Kidney epithelial cell (primary cell): ENCODE measurements around the gene OR6C65. TPM values are rescaled to one million over a fixed set of nuclear protein-coding genes. Genes with fewer than 3 reads are reported as not detected.
"Not testable (repeated sequence)": the region's sequence is repeated elsewhere in the genome, so short reads cannot be mapped to it uniquely, and the experiment has no call there.

ENCODE experiments used
- DNase-seq: peaks from one replicate; pipeline ENCODE4 v3.0.0-alpha.2; 2010; ENCODE audit warnings: low read depth
- H3K27me3 ChIP-seq: 2 replicates; pipeline ENCODE4 v1.6.0; 2011; ENCODE audit warnings: low read length; ENCODE audit not compliant: control insufficient read depth, insufficient read depth
- H3K36me3 ChIP-seq: 2 replicates; pipeline ENCODE4 v1.5.1; 2011; ENCODE audit warnings: low read length; ENCODE audit not compliant: control insufficient read depth, insufficient read depth
- H3K4me3 ChIP-seq: 2 replicates; pipeline ENCODE4 v1.5.1; 2011; ENCODE audit warnings: low read depth, mild to moderate bottlenecking, control low read depth, low read length
- CTCF ChIP-seq: IDR thresholded peaks from 2 replicates; pipeline ENCODE4 v1.5.1; 2011; ENCODE audit warnings: mild to moderate bottlenecking, moderate library complexity, low read length, control low read depth, inconsistent platforms; ENCODE audit not compliant: insufficient read depth, poor library complexity, severe bottlenecking
- total RNA-seq: library from RNA; depleted of rRNA; stranded (reverse); fragments of >200 nt; gene quantifications from 2 replicates; pipeline ENCODE4 v1.2.3, GENCODE V29; 2015

OR6C65 gene
- total RNA-seq: not detected in 2 replicates

GRCh38 chr12:55400229-55400628, at the start of gene OR6C65:
TSS of gene OR6C65 (plus strand) at chr12:55400529. CDS start at chr12:55400529, 0 bp downstream.
- no peak within 1 kb of the TSS for H3K4me3 ChIP-seq
- no peaks in the 10 kb centered on the region for H3K36me3 ChIP-seq
- DNase-seq: no peak
- H3K27me3 ChIP-seq: no peaks in the 10 kb centered on the region
- no peak for TF ChIP-seq CTCF

GRCh38 chr12:55355338-55355737, 45.0 kb upstream of the OR6C65 start:
- not testable (repeated sequence) for H3K4me3 ChIP-seq, DNase-seq, H3K27me3 ChIP-seq, H3K36me3 ChIP-seq

- H3K4me3 ChIP-seq: no peak within 1 kb of the TSS
- no peak for TF ChIP-seq CTCF
- no peak for DNase-seq
- H3K36me3 ChIP-seq: no peaks in the 10 kb centered on the region
- H3K27me3 ChIP-seq: no peaks in the 10 kb centered on the region
Observed at GRCh38 chr12:55362675-55363074, 37.7 kb upstream of the OR6C65 start, which contains the start of gene OR6C75. TSS of gene OR6C75 (plus strand) at chr12:55362975. CDS start at chr12:55365111, 2,136 bp downstream.

GRCh38 chr12:55365086-55365485, 35.2 kb upstream of the OR6C65 start:
- Histone ChIP-seq H3K36me3 (no peaks in the 10 kb centered on the region), H3K27me3 (no peaks in the 10 kb centered on the region), H3K4me3 (no peak overlapping the region)
- DNase-seq: no peak
- TF ChIP-seq CTCF: no peak

GRCh38 chr12:55372521-55372920, 27.8 kb upstream of the OR6C65 start:
- DNase-seq: no peak
- TF ChIP-seq CTCF: no peak
- H3K36me3 ChIP-seq: no peaks in the 10 kb centered on the region
- no peaks in the 10 kb centered on the region for H3K27me3 ChIP-seq
- no peak overlapping the region for H3K4me3 ChIP-seq

- Histone ChIP-seq H3K27me3 (no peaks in the 10 kb centered on the region), H3K4me3 (no peak overlapping the region), H3K36me3 (no peaks in the 10 kb centered on the region)
- TF ChIP-seq CTCF: no peak
- DNase-seq: no peak
Observed at GRCh38 chr12:55385891-55386290, 14.4 kb upstream of the OR6C65 start.
